ENCODE measurements around the gene ASIC2.

Gene ASIC2

GRCh38 chr17:33287096-33287725 lies 5.9 kb downstream of the ASIC2 start:
- no peak for DNase-seq

DNA sequence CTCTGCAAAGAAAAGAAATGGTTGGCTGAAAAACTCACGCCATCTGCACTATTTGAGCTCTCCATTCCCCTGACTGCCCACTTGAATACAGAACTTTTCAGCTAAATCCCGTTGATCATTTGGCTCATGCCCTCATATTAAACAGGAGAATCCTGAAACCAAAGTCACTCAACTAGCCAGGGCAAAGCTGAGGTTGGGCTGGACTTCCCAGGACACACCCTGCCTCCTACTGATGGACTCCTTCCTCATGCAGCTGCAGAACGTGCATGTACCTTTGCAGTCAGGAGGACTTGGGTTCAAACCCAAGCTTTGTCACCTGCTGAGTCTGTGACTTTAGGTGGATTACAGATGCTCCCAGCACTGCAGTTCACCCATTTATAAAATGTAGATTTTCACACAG lies 7.7 kb downstream of the ASIC2 start:
- no peak for DNase-seq

- no peak for DNase-seq
Measured at GRCh38 chr17:33284022-33284421, 9.1 kb downstream of the ASIC2 start.

DNA sequence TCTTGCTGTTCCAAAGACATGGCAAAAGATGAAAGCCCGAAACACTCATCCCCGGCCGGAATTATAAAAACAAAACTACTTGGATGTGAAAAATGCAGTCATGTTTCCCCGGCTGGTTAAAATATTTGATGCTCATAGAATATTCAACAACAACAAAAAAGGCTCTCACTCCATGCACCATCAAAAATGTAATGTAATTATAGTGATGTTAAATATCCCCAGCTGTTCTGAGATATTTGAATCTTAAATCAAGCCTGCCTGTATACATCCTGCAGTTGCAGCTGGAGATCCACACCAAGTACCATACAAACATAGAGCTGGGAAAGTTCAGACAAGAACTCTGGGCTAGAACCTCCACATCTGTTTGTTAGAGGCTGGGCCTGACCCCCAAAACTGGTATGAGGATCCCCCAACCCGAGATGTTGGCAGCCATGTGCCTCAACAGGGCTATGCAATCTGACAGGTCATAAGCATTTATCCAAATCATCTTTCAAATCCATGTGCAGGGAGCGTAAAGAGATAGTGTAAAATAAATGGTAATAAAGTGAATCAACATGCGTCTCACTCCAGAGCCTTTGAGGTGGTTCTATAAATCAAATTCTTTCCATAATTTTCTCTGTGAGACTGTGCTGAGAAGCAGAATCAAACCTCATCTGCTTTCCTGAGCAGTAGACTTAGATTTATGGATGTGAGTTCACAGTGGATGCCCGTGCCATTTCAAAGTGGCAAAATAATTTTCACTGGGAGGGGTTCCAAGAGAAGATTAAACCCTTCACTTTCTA lies 12.7 kb downstream of the ASIC2 start:
- DNase-seq, result no peak

- no peak for DNase-seq
Measured at GRCh38 chr17:33277436-33278100, 15.5 kb downstream of the ASIC2 start.

- DNase-seq, result no peak
Measured at GRCh38 chr17:33273743-33274410, 19.2 kb downstream of the ASIC2 start.

DNA sequence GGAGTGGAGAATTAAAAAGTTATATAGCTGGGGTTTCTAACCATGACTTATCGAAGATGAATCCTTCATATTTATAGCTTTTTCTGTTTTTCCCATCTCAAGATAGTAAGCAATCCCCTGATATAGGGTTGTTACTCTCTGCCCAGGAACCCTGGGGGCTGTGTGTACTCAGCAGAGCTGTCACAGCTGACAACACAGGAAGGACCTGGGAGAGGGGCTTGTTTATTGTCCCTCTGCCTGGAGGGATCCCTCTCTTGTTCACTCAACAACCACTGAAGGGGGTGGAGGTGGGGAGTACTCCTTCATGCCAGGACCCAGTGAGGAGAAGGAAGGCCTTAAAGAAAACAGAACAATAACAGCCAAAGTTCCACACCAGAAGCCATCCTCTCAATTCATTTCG lies 19.8 kb downstream of the ASIC2 start:
- DNase-seq, result no peak

GRCh38 chr17:33272438-33272837 lies 20.7 kb downstream of the ASIC2 start:
- DNase-seq, result no peak

- no peak for DNase-seq
Measured at GRCh38 chr17:33269337-33270060, 23.6 kb downstream of the ASIC2 start.

DNA sequence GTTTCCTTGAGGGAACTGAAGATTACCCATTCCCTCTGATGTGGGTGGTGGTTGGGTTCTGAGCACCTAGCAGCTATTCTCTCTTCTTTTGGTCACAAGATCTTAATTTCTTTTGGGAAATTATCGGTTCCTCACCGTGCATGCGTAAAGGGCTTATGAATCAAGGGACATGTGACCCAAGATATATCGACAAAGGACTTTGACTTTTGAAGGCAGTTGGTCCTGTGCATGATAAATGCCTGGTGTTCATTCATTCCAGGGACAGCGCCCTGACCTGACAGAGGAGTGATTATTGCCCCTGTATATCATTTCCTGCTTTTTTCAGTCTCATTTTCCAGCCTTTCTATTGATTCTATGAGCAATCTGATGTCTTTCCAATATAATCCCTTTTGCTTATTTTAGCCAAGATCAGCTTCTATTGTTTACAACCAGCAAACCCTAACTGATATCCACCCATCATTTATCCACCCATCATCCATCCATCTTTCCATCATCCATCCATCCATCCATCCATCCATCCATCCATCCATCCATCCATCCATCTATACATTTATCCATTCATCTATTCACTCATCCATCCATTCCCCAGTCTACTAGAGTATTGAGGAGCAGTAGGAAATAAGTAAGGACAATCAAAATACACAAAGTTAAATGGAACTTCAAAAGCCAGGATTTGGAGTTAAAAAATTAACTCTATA lies 25.1 kb downstream of the ASIC2 start:
- DNase-seq, result no peak

DNA sequence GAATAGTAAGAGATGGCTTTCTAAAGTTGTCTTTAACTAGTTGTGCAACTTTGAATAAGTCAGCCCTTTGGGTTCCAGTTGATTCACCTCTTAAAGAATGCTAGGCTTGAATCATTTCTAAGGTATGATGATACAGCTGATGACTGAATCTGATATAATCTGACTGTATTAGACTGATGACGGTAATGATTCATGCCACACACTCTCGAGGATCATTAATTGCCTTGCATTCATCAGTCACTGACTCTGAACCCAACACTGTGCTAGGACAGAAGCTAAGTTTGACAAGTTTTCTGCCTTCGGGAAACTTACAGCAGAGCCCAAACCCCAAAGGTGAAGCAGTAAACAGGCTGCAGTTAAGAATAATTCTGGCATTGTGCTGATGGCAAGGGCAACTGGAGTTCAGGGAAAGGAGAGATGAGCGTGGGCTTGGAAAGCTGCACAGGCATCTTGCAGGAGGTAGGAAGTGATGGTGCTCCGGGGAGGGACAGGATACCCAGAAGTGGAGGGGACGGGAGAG lies 25.8 kb downstream of the ASIC2 start:
- no peak for DNase-seq

- DNase-seq, result no peak
Measured at GRCh38 chr17:33266611-33267010, 26.5 kb downstream of the ASIC2 start.

GRCh38 chr17:33266116-33266515 lies 27.0 kb downstream of the ASIC2 start:
- DNase-seq, result no peak

DNA sequence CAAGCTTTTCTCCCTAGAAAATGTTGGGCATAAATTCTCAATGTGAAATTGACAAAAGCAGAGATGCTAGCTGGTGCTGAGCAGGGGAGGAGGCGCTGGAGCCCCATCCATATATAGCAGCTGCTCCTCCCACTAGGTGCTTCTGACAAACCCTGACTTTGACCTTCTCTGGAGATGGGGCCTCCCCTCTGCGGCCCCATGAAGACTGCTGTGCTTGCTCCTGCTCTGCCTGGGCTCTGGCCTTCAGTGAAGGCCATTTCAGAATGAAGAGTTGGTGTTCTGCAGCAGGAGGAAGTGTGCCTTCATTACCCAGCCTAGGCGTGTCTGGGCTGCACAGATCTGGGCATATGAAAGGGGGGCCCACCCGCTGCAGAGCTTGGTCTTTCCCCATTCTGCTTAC lies 29.7 kb downstream of the ASIC2 start:
- no peak for DNase-seq

DNA sequence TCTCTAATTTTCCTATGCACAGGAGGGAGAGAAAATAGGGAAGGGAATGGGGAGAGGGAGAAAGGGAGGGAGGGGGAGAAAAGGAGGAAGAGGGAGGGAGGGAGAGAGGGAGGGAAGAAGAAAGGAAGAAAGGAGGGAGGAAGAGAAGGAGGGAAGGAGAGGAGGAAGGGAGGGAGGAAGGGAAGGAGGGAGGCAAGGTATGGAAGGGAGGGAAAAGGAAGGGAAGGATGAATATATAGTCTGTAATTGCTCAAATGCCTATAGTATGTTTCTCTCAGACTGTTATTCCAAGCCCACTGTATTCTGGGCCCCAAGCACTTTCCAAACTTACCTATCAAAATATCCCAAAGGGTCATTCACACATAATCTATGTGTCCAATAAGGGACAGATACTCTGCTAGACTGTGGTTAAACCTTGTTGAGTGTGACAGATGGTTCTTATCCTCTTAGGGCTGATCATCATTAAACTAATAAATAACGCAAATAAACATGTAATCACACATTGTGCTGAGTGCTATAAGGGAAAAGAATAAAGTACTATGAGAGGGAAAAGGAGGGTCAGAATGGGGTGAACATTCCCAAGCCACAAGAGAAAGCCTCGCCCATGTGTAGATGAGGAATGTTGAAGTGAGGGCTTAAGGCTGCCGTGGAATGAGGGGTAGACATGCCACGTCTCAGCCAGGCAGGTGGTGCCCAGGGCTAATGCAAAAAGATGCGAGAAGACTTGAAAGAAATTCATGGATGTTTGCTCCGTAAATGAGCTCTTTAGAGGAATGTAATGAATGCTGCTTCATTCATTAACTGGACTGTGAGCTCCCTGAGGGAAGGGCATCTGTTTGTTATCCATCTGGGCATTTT lies 30.6 kb downstream of the ASIC2 start:
- DNase-seq, result no peak

DNA sequence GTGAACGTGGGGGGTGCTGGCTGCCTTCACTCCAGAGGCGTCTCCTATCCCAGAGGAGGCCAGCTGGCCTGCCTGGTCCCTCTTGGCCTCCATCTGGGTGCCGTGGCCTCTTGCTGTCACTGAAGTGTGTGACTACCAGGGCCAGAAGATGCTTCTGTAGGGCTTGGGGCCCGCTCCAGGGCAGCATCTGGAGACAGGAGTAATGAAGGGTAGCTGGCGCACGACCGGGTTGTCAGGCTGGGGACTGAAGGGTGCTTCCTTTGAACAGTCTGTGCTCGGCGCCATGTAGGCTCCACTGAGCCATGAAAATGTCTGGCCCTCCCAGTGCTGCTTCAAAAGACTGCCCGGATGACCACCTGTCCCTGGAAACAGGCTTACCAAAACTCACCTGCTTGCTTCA lies 31.3 kb downstream of the ASIC2 start:
- no peak for DNase-seq

DNA sequence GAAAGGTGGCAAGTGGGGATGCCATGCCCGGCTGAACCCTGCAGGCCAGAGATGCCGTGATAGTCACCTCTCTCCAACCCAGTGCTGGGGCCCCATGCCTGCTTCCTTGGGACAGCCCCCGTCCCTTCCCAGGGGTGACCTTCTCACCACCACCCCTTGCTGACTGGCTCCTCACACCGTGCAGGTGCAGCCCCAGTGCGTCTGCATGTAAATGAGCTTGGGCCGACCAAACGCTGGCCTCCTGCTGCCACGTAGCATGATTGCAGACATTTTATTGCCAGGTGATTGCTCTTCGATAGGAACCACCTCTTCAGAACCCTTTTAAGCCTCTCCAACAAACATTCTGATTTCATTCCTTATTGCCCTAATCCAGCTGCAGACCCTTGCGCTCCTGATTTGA lies 32.5 kb downstream of the ASIC2 start:
- no peak for DNase-seq

- no peak for DNase-seq
Measured at GRCh38 chr17:33258296-33258695, 34.8 kb downstream of the ASIC2 start.

GRCh38 chr17:33245183-33245582 lies 47.9 kb downstream of the ASIC2 start:
- DNase-seq, result no peak

GRCh38 chr17:33243732-33244131 lies 49.4 kb downstream of the ASIC2 start:
- DNase-seq, result no peak

Data from amniotic stem cell (primary cell).